B cell (primary cell): ENCODE data around the gene TLR3.

Source experiments
- EZH2 ChIP-seq: IDR thresholded peaks from 2 replicates; pipeline ENCODE4 v1.6.1; 2012; ENCODE audit warnings: borderline replicate concordance, low read depth, mild to moderate bottlenecking, moderate library complexity, low read length; ENCODE audit not compliant: insufficient read depth, poor library complexity, severe bottlenecking
- TF ChIP-seq, protein P1 (sequence below): fragments of 200-600 bp; IDR thresholded peaks from one replicate; pipeline ENCODE4 v1.8.0; 2022; ENCODE audit warnings: antibody characterized with exemption, mild to moderate bottlenecking

DNA sequence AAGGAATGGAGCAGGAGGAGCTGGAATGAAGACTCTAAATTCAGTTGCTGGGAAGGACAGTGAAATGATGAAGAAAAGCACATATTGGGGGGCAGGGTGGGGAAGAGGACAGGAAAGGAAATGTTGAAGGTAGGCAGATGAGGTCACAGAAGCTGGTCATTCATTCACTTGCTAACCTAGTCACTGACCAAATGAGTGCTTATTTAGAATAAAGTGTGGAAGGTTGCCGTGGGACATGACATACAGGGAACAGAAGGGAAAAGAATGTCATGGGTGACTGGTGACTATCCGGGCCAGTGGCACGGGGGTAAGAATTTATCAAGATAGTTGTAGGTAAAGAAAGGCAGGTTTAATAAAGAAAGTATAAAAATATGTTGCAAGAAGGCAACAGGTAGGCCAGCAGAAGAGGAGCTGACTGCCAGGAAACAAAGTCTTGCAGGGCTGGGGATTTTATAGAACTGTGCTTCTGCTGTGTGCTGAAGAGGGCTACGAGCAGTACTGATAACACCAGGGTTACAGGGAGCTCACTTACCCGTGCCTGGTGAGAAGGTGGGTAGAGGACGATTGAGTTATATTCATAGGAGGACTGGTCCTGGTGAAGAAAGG, 31.9 kb upstream of the TLR3 start:
- TF ChIP-seq, protein P1, sequence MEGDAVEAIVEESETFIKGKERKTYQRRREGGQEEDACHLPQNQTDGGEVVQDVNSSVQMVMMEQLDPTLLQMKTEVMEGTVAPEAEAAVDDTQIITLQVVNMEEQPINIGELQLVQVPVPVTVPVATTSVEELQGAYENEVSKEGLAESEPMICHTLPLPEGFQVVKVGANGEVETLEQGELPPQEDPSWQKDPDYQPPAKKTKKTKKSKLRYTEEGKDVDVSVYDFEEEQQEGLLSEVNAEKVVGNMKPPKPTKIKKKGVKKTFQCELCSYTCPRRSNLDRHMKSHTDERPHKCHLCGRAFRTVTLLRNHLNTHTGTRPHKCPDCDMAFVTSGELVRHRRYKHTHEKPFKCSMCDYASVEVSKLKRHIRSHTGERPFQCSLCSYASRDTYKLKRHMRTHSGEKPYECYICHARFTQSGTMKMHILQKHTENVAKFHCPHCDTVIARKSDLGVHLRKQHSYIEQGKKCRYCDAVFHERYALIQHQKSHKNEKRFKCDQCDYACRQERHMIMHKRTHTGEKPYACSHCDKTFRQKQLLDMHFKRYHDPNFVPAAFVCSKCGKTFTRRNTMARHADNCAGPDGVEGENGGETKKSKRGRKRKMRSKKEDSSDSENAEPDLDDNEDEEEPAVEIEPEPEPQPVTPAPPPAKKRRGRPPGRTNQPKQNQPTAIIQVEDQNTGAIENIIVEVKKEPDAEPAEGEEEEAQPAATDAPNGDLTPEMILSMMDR, result no peak
- no peak for TF ChIP-seq EZH2
